NCI-H345 (cell line): ENCODE data around the gene LAPTM5.
A peak's percentile ranks its signal among the peaks of the same experiment; 100 is the strongest.

Experiments
- DNase-seq: peaks from one replicate; lab custom pipeline; 2025; lab: John Stamatoyannopoulos, UW

Gene LAPTM5

GRCh38 chr1:30714536-30715090, 43.0 kb downstream of the LAPTM5 start:
- no peak for DNase-seq

- no peak for DNase-seq
These were observed 43.5 kb downstream of the LAPTM5 start for GRCh38 chr1:30714025-30714424.

GRCh38 chr1:30713311-30713710, 44.3 kb downstream of the LAPTM5 start:
- DNase-seq: no peak

- DNase-seq: no peak
These were observed 45.0 kb downstream of the LAPTM5 start for GRCh38 chr1:30712583-30712982.

DNA sequence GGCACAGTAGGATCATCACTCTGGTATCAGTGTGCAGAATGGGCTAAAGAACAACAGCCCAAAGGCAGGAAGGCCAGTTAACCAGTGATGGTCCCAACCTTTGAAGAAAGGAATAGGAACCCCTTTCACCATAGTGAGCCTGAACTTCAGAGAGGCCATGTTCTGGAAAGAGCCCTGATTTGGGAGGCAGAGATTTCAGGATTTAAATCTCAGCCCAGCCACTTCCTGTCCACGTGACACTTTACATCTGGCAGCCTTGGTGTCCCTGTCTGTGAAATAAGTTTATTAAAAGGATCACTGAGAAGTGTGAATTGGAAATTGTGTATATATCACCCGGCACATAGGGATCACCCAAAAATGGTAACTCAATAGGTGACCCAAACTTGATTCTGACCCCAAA, 47.2 kb downstream of the LAPTM5 start:
- no peak for DNase-seq

- DNase-seq: no peak
These were observed 49.2 kb downstream of the LAPTM5 start for GRCh38 chr1:30708361-30708728.

DNA sequence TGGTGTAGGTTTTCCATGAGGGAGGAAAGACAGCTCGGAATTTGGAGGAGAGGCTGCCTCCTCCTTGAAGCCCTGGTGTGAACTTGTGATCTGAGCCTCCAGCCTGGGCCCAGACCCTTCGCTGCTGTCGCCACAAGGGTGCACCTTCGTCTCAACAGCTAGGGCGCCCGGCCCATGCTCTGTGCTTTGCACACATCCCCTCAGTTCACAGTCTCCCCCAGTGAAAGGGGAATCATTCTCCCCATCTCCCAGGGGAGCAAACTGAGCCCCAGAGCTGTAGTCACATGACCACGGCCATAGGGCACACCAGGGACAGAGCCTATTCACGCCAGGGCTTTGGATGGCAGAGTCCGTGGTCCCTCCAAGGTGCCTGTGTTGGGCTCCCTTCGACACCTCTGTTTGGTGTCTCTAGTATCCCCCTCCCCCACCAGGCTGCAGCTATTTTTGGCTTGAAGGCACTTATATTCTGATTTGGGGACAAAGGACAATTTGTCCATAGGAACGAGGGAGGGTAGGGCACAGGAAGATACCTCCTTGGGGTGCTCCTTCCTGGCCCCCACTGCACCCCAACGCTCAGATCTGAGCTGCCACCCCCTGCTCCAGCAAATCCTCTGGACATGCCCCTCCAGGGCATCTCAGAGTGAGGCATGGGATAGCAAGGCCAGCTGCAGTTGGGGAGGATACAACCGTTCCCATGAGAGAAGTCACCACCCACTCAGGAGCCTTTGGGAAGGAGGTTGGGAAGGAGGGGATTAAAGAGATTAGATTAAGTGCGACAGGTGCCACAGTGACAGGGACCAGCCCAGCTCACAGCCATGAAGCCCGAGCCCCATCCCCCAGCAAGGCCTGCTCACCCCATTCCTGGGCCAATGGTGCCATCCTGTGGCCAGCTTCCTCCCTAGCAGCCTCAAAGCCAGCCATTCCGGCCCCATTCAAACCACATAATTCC, 49.9 kb downstream of the LAPTM5 start:
- DNase-seq: peak; percentile 89

- peak; percentile 72 for DNase-seq
These were observed 51.0 kb downstream of the LAPTM5 start for GRCh38 chr1:30706528-30706927.

GRCh38 chr1:30705698-30706097, 51.9 kb downstream of the LAPTM5 start:
- no peak for DNase-seq

DNA sequence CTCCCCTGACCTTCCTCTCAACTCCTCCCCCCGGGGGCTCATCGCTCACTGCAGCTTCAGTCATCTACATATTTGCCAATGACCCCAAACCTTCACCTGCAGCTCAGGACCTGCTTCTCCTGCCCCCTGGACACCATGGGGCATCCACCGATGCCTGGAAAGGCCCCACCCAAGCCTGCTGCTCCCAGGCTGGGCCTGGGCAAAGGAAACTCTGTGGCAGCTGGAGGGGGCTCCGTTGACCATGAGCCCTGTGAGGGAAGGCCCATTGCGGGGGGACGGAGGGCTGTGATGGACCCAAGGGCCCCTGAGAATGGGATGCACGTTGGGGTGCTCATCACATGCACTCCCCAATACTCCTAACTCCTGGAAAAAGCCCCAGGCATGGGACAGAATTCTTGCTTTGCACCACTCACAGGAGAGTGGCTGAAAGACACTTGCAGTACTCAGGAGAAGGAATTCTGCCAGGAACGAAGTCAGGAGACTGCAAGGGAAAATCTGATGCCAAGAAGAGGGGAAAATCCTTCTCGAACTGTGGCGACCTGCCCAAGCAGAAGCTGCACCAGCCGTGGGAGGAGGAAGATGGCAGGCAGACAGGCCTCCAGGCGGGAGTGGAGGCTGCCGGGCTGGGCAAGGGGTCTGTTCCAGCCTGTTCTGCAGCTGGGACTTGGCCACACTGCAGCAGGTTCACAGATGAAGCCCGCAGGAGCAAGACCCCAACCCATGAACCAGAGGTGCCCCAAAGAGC, 52.6 kb downstream of the LAPTM5 start:
- DNase-seq: no peak

- no peak for DNase-seq
These were observed 53.3 kb downstream of the LAPTM5 start for GRCh38 chr1:30704271-30704670.

DNA sequence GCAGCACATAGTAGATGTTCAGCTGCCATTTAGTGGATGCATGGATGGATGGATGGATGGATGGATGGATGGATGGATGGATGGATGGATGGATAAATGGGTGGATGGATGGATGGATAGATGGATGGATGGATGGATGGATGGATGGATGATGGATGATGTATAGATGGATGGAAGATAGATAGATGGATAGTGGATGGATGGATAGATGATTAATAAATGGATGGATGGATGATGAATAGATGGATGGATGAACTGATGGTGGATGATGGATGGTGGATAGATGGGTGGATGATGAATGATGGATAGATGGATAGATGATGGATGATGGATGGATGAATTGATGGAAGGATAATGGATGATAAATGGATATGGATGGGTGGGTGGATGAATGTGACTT, 54.8 kb downstream of the LAPTM5 start:
- no peak for DNase-seq

- no peak for DNase-seq
These were observed 56.3 kb downstream of the LAPTM5 start for GRCh38 chr1:30701258-30701633.

DNA sequence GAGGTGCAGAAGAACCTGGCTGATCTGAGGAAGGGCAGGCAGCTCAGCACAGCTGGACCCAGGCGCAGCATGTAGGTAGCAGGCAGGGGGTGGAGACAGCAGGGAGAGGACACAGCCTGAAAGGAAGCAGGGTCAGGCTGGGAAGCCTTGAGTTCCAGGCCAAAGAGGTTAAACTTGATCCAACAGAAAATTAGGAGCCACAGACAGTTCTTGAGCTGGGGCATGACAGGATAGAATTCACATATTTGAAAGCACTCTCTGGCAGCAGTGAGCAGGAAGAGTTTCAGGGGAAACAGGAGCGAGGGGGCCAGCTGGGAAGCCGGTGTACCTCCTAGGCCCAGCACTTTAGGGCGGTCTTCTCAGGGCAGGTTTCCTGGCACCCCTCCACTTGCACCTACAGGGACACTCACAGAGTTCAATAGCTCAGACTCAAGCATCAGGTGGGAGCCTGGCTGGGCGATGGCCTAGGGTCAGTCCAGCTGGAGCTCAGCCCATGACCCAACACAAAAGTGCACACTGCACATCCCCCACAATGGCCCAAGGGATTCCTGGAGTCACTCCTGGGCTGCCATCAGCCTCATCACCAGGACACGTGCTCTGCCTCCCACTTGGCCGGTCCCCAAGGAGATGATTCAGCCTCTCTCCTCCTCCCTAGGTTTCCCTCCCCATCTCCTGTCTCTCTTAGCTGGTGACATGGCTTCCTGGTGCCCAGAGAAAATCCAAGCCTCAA, 56.9 kb downstream of the LAPTM5 start:
- no peak for DNase-seq

DNA sequence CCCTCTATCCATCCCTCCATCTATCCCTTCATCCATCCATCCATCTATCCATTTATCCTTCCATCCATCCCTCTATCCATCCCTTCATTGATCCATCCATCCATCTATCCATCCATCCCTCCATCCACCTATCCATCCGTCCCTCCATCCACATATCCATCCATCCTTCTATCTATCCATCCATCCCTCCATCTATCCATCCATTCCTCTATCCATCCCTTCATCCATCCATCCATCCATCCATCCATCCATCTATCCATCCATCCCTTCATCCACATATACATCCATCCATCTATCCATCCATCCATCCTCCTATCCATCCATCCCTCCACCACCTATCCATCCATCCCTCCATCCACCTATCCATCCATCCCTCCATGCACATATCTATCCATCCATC, 57.8 kb downstream of the LAPTM5 start:
- no peak for DNase-seq

GRCh38 chr1:30698401-30698981, 59.1 kb downstream of the LAPTM5 start:
- no peak for DNase-seq

DNA sequence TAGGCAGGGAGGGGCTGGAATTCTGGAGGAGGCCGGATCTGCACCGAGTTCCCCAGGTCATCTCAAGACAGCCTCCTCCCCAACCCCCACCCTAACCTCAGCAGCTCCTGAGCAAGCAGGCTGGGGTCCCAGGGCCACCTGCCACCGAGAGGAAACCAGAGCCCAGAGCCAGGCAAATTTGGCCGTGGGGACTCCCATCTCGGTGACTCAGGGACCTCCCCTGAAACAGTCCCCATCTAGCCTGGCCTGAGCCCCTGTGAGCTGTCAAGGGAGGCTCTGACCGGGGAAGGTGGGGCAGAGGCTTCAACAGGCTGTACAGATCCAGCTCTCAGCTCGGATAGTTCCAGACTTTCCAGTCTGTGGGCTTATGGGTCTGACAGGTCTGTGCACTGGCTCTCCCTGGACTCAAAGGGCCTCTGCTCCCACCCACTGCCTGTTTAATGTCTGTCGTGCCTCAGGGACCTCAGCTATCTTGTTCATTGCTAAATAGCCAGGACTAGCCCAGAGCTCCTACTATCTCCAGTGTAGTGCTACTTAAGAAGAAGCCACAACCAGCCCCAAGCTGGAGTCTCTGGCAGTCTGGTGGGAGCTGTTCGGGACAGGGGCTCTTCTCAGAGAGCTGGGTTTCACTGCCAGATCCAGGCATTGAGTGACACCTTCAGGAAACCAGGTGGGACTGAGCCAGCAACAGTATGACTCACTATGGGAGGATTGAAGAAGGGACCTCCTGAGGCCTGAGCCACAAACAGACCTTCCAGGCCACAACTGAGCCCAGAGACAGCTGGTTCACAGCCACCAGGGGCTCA, 59.8 kb downstream of the LAPTM5 start:
- no peak for DNase-seq

DNA sequence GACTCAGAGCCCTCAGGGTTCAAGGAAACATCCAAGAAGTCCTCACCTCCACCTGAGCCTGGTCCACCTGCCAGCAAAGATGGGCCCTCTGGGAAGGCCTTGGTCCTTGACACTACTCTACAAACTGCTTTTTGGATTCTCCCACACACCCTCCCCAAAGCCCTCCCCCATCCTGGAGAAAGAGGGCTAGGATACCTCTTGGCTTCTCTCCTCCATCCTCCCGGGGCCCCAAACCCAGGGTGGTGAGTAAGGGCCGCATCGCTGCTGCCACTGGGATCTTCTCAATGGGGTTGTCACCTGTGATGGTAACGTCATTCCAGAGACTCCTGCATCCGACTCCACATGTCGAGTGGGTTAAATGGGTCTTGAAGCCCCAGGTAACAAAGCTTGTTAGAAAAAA, 60.7 kb downstream of the LAPTM5 start:
- no peak for DNase-seq

DNA sequence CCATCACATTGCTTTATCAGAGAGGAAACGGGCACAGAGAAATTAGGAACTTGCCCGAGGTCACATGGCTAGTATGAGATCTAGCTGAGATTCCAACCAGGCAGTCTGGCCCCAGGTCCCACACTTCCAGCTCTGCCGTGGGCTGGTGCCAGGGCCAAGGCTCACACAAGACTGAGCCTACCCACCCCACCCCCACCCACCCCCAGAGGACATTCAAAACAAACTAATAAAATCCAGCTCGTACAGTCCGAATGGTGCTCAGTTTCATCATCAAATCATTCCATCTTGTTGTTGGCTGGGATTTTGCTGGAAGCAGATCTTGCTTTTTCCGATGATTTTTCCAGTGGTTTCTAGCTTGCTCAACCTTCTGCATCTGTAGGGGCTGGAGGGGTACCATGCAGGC, 62.1 kb downstream of the LAPTM5 start:
- DNase-seq: no peak

DNA sequence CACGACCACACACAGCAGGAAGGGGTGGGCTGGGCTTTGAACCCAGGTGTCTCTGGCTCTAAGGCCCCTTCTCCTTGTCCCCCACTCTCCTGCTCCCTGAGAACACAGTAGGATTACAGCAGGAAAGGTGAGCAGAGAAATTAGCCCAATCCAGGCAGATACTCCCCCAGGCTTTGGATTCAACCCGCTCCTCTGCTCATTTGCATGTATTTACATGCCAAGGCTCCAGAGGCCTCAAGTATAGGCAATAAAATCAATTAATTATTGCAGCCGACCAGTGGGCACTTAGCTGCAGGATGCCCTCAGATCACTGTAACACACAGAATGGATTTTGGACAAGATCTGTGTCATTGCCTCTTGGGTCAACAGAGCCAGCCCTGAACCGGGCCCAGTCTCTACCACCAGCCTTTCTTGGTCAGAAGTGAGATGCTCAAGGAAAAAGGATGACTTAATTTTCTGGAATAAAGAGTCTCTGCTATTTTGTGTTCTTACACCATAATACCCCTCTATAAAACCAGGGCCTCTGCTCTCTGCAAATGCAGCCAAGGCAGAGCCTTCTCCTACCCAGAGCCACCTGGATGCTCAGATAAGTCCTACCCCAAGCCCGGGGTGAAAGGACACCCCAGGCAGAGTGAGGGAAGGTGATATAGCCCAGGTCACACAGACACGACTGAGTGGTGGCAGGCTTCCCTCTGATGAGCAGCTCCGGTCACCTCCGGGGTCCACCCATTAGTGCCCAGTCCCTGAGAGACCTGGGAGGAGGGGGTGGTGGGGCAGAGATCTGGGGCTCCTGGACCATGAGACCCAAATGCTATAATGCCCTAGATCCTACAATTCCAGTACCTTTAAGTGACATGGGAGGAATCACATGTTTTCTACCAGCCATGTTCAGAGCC, 63.0 kb downstream of the LAPTM5 start:
- no peak for DNase-seq
